GM19193 (cell line): ENCODE results near the gene C22orf23.

ENCODE experiments used
- POLR2A ChIP-seq: IDR thresholded peaks from 4 replicates; pipeline ENCODE4 v1.6.1; 2011; ENCODE audit not compliant: insufficient read depth, insufficient read length; ENCODE audit errors: extremely low read depth

C22orf23 gene

DNA sequence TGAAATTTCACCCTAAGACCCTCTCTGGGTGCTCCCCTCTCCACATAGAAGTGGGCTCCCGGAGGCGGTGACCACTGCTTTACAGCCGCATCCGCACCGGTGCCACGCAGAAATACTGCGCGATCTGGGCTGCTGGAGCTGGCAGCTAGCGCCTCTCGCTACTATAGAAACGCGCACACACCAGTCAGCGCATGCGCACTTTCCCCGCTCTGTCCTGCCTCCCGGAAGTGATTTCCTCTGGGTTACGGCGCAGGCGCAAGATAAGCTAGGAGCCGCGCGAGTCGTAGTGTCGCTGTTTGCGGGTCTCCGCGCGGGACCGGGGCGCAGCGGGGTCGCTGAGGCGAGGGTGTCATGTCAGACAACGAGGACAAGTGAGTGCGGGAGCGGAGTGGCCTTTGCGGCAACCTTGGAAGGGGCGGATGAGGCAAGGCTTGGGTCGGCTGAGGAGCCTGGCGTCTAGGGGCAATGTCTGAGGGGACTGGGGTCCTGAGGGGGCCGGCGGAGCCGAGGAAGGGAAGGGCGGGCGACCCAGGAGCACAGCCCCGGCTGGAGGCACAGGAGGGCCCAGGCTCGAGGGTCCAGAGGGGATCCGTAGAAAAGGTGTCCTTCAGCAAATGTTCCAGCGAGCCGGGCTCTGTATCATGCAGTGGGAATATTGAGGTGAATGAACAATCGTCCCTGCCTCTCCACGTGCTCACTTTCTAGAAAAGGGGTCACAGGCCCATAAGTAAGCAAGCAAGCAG is at the start of gene C22orf23, which contains the start of gene POLR2F:
C22orf23 (minus strand) TSS at position 165 of the 743 bp plus-strand sequence. CDS start 452 bp downstream, outside the sequence.
POLR2F (plus strand) TSS at position 263 of the 743 bp plus-strand sequence; CDS start at position 352, 89 bp downstream.
- peak; percentile 87 for TF ChIP-seq POLR2A

DNA sequence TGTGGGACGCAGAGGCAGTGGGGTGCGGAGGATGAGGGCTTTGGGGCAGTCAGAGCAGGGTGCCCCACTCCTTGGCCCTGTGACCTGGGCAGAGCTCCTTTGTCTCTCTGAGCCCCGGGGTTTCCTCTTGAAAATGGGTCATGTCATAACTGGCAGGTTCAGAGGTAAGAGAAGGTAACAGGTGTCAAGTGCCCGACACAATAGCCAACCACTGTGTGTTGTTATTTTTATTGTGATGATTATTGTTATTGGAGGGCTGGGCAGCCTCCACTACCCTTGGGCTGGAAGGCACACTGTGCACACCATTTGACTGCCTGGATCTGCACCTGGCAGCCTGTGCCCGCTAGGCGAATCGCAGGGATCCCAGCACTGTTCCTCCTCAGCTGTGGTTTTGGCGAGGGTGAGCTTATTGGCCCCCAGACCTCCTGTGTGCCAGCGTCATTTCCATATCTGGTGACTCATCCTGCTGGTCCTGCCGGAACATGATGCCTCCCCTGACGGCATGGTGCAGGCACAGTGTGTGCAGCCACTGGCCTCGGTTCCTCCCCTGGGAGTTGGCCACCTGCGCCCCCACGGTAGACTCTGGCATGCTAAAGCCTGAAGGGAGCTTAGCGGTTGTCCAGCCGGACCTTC is 46.4 kb upstream of the C22orf23 start:
- no peak for TF ChIP-seq POLR2A

GRCh38 chr22:37999236-37999635 is 45.8 kb upstream of the C22orf23 start:
- no peak for TF ChIP-seq POLR2A

DNA sequence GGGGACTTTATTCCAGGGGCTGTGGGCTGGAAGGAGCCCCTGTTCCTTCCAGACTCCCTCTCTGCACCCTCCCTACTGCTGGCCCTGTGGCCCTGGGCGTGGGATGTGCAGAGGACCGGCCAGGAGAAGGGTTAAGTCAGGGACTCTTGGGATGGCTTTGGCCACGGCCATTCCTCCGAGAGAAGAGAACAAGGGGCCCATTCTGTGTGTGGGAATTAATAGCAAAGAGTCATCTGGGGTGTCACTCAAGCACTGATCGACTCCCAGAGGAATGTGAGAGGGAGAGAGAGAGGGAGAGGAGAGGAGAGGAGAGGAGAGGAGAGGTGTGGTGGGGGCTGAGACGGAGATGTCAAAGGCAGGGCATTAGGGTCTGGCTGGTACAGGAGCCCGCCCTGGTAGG is 45.1 kb upstream of the C22orf23 start:
- TF ChIP-seq POLR2A = no peak

DNA sequence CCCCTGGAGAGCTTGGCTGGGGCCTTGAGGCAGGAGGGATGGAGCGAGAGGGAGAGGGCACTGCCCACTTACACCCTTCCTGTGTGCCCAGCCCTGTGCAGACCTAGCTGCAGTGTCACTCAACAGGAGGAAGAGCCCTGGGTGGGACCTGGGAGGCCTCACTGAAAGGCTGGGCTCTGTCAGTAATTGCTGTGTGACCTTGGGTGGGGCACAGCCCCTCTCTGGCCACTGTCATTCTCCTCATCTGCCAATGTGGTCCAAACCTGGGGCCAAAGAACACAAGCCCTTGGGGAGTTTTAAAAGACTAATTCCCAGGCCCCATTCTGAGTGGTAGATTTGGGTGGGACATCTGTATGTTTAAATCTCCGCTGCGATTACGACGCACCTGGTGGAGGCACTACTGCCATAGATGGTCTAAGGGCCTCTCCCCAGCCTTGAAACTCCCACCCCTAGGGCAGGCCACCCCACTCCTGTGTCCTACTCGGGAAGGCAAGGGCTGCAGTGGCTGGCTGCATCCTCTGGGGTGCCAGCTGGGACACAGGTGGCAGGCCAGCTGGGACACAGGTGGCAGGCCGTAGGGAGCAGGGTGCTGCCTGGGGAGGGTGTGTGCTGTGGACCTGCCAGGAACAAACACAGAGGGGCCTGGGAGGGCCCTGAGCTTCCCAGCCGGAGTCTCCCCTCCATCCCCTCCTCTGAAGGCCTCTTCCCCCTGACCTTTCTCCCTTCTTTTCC is 43.3 kb upstream of the C22orf23 start:
- no peak for TF ChIP-seq POLR2A

DNA sequence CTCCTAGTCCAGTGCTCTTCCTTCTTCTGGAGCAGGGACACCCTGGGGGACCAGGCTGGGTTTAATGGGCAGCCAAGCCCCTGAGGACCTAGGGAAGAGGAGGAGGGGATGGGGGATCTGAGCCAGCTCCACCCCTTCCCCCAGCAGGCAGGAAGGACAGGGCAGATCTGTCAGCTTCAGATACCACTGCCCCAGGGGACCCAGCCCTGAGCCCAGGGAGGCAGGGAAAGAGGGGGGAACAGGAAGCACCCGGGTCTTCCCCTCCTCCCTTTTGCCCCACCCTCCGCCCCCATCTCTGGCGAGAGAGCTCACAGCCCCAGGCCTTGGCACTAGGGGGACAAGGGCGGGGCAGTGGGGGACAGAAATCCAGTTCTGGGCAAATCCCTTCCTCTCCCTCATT is 42.7 kb upstream of the C22orf23 start:
- no peak for TF ChIP-seq POLR2A

DNA sequence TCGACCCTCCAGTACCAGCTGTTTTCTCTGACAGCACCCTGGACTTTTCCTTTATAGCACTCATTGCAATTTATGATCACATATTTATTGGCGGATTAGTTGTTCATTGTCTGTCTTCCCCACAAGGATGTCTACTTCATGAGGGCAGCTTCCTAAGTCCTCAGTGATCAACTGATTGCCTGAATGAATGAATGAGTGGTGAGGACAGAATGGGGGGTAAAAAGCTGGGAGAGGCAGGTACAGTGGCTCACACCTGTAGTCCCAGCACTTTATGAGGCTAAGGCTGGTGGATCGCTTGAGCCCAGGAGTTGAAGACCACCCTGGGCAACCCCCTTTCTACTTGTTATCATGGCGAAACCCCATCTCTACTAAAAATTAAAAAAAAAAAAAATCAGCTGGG is 42.1 kb upstream of the C22orf23 start:
- TF ChIP-seq POLR2A = no peak

DNA sequence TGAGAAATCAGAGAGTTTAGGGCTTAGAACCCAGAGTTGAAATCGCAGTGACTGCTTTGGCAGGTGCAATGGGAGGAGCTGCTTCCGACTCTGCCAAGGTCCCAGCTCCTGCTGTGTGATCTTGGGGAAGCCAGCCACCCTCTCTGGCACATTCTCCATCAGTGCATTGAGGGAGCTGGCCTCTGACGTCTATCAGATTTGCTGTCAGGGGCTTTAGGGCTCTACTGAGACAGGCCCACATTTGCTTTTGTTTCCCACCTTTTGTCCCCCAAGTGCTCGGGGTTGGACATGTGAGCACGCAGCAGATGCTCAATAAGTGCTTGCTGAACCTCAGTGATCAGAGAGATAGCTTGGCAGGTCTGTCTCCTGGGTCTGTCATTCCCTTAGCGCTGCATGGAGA is 41.6 kb upstream of the C22orf23 start:
- TF ChIP-seq POLR2A = no peak

- TF ChIP-seq POLR2A = no peak
Measured at GRCh38 chr22:37994049-37994448, 40.6 kb upstream of the C22orf23 start.

- no peak for TF ChIP-seq POLR2A
Measured at GRCh38 chr22:37991731-37992442, 38.5 kb upstream of the C22orf23 start.

- no peak for TF ChIP-seq POLR2A
Measured at GRCh38 chr22:37990862-37991261, 37.5 kb upstream of the C22orf23 start.

DNA sequence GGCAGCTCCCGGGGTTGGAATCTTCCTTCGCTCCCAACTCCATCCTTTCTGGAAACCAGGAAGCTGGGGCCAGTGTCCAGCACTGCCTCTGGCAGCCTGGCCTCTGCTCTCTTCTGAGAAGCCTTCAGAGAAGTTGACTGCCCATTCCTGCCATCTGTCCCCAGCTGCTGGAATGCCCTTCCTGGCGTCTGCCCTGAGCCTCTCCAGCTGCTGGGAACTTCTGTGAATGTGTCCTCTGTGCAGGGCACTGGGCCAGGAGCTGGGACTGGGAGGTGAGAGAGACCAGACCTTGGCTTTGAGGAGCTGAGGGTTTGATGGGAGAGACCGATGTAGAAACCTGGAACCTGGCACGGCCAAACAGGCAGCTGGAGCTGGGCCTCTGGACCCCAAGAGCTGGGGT is 36.9 kb upstream of the C22orf23 start:
- TF ChIP-seq POLR2A = no peak

- TF ChIP-seq POLR2A = no peak
Measured at GRCh38 chr22:37989146-37990045, 36.0 kb upstream of the C22orf23 start.

- TF ChIP-seq POLR2A = no peak
Measured at GRCh38 chr22:37986371-37986770, 33.0 kb upstream of the C22orf23 start.
